Stimulated activated CD8-positive, alpha-beta memory T cell treated with anti-CD3 and anti-CD28 coated beads, Interleukin-4, amount 100 ng/mL, for 48 hours (primary cell): ENCODE data around the gene TM9SF1.
A peak's percentile ranks its signal among the peaks of the same experiment; 100 is the strongest.

Experiments
- DNase-seq: peaks from one replicate; pipeline ENCODE4 v3.0.0-alpha.2; 2020

TM9SF1 gene

GRCh38 chr14:24150567-24150966 is 44.7 kb downstream of the TM9SF1 start:
- no peak for DNase-seq

GRCh38 chr14:24150061-24150460 is 45.2 kb downstream of the TM9SF1 start:
- no peak for DNase-seq

GRCh38 chr14:24149302-24149969 is 45.8 kb downstream of the TM9SF1 start:
- DNase-seq, result no peak

- no peak for DNase-seq
These were observed 47.3 kb downstream of the TM9SF1 start for GRCh38 chr14:24147761-24148428.

GRCh38 chr14:24146978-24147760 is 48.1 kb downstream of the TM9SF1 start, which contains the start of gene RNF31:
RNF31 (plus strand) TSS chr14:24147498; CDS start chr14:24147699, 201 bp downstream.
- DNase-seq, result peak; percentile 98

GRCh38 chr14:24146453-24146977 is 48.7 kb downstream of the TM9SF1 start, which contains the start of gene PSME2:
PSME2 (minus strand) TSS chr14:24146610; CDS start chr14:24146581, 29 bp downstream.
- DNase-seq, result peak; percentile 94

GRCh38 chr14:24145690-24146452 is 49.4 kb downstream of the TM9SF1 start:
- no peak for DNase-seq

- DNase-seq, result no peak
These were observed 50.0 kb downstream of the TM9SF1 start for GRCh38 chr14:24145219-24145618.

GRCh38 chr14:24144451-24144850 is 50.8 kb downstream of the TM9SF1 start:
- DNase-seq, result no peak

- DNase-seq, result no peak
These were observed 51.7 kb downstream of the TM9SF1 start for GRCh38 chr14:24143511-24143910.

- peak; percentile 100 for DNase-seq
These were observed 54.0 kb downstream of the TM9SF1 start, which contains the start of gene EMC9 for GRCh38 chr14:24141097-24141880. EMC9 (minus strand) TSS chr14:24141591; CDS start chr14:24141304, 287 bp downstream.

GRCh38 chr14:24139272-24139934 is 55.8 kb downstream of the TM9SF1 start:
- peak; percentile 58 for DNase-seq
